HG02884 (cell line): ENCODE measurements around the gene ELOVL6.
A peak's percentile ranks its signal among the peaks of the same experiment; 100 is the strongest.
"Not testable (repeated sequence)": the region's sequence is repeated elsewhere in the genome, so short reads cannot be mapped to it uniquely, and the experiment has no call there.

ENCODE experiments used
- ATAC-seq: cut with Tn5 transposase; IDR thresholded peaks from one replicate; pipeline ENCODE4 v1.9.1; 2021; ENCODE audit warnings: mild to moderate bottlenecking, moderate library complexity; ENCODE audit not compliant: unreplicated experiment

The ELOVL6 gene

GRCh38 chr4:110039164-110039563 lies 159.3 kb downstream of the ELOVL6 start:
- not testable (repeated sequence) for ATAC-seq

GRCh38 chr4:110034026-110034393 lies 164.4 kb downstream of the ELOVL6 start:
- peak; percentile 97 for ATAC-seq

DNA sequence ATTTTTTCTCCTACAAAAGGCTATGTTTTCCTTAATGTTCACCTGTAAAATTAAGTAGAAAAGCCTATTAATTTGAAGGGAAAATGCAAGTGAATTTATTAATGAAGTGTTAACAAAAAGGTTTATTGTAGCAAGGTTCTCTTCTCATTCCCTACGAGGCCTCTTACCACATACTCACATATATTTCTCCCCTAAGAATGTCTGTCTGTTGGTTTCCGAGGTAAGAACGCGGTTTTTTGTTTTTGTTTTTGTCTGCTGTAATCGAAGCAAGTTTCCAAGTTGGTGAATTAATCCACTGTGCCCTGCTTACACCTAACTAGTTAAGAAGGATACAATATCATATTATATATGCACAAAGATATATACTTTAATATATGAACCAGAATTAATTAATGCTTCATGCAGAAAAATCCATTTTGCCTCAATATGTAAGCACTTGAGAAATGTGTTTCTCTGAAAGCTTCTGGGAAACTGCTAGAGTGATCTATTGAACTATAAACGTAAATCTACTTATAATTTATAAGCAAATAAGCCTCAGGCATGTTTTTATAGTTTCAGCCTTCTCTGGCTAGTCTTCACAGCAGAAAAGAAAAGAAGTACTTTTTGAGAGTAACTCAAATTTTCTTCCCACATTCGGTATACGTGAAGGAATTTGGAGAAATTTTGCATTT lies 164.9 kb downstream of the ELOVL6 start:
- no peak for ATAC-seq

DNA sequence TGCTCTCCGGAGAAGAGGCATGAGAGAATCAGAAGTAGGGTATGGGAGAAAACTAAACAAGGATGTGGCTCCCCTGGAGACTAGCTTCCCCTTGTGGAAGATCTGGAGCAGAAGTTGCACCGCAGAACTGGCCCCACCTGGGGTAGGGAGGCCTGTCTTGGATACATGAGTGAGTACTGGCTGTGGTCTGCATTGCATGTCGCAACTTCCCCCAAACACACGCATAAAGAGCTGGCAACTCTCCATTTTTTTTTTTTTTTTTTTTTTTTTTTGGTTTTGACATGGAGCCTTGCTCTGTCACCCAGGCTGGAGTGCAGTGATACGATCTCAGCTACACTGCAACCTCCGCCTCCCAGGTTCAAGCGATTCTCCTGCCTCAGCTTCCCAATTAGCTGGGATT lies 165.8 kb downstream of the ELOVL6 start:
- ATAC-seq, result no peak

DNA sequence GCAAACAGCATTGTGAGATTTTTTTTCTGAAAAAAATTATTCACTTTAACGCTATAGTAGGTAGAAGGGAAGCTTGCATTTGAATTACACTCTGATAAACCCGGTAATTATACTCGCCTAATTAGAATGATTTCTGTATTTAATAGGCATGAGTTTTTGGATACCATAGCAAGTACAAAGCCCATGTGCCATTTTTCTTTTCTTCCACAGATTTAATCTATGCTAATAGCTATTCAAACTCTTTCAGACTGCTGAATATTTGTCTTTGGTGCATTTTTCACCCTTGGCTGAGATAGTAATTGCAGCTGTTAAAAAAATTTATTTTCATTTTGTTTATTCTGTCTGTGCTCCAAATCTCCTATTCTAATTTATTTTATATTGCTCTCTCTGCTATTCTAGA lies 172.7 kb downstream of the ELOVL6 start:
- no peak for ATAC-seq

- ATAC-seq, result no peak
Observed at GRCh38 chr4:110025056-110025455, 173.4 kb downstream of the ELOVL6 start.

GRCh38 chr4:110022457-110022856 lies 176.0 kb downstream of the ELOVL6 start:
- ATAC-seq, result no peak

GRCh38 chr4:110020646-110021443 lies 177.6 kb downstream of the ELOVL6 start:
- ATAC-seq, result no peak

- ATAC-seq, result no peak
Observed at GRCh38 chr4:110020139-110020538, 178.3 kb downstream of the ELOVL6 start.

DNA sequence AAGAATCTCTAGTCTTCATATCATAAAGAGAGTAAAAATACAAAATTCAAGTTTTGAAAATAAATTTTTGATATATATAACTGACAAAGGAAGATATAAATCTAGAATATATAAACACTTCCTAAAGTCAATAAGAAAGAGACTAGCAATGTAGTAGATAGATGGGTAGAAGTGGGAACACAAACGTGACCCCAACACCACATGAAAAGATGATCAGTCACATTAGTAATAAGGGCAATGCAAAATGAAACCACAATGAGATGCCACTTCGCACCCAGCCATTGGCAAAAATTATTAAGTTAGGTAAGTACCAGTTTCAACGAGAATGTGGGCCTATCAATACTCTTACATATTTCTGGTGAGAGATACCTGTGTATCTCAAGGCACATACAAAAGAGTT lies 179.3 kb downstream of the ELOVL6 start:
- ATAC-seq, result no peak

DNA sequence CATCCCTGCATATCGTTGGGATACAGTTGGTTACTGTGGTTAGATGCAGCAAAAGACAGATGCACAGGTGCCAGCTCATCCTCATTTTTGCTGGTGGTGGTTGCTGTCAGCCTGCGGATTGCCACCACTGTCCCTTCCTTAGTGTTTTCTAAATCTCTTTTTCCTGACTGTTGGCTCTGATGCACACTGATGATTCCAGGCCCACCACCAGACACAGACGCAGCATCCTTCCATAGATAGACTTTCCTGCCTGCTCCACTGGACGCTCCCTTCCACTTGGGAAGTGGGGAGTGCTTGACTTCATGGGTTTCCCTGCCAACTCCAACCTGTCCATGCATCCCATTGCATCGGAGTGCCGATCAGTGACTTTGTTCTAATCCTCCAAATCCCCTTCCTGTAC lies 184.2 kb downstream of the ELOVL6 start:
- ATAC-seq, result no peak

- no peak for ATAC-seq
Observed at GRCh38 chr4:110012917-110013316, 185.5 kb downstream of the ELOVL6 start.

GRCh38 chr4:110010797-110011196 lies 187.6 kb downstream of the ELOVL6 start:
- ATAC-seq, result no peak

GRCh38 chr4:110009550-110009949 lies 188.9 kb downstream of the ELOVL6 start:
- ATAC-seq, result no peak

DNA sequence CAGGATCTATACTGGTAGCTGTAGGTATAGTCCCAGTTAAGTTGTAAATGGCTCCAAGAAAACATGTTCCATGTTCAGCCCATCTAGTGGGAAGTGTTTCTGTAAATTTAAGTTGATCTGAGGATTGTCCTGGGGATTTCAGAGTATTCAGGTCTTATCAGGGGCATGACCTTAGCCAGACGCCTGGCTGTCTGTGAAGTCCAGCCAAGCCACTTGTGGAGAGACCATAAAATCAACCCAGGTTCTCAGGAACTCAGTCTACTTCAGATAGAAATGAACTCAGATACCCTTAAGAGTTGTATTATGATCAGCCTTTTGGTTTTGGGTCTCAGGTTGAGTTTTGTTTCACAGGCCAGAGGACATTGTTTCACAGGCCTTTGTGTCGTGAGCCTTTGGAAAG lies 189.9 kb downstream of the ELOVL6 start:
- ATAC-seq, result no peak

DNA sequence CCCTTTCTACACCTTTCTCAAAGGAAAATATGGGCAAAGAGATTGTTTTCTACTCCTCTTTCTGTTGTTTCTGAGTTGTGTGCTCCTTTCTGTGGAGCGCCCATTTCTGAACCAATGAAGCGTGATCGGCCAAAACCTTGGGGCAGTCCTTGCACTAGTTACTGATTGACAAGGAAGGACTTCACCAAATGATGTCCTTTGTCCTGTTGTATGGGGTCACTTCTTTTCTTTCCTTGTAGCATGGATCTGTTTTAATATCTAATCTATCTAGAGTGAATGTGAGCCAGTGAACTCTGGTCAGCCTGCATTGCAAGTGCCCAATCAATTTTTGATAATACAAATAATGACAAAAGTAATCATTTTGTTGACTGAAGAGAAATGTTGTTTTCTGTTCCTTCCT lies 191.2 kb downstream of the ELOVL6 start:
- no peak for ATAC-seq

DNA sequence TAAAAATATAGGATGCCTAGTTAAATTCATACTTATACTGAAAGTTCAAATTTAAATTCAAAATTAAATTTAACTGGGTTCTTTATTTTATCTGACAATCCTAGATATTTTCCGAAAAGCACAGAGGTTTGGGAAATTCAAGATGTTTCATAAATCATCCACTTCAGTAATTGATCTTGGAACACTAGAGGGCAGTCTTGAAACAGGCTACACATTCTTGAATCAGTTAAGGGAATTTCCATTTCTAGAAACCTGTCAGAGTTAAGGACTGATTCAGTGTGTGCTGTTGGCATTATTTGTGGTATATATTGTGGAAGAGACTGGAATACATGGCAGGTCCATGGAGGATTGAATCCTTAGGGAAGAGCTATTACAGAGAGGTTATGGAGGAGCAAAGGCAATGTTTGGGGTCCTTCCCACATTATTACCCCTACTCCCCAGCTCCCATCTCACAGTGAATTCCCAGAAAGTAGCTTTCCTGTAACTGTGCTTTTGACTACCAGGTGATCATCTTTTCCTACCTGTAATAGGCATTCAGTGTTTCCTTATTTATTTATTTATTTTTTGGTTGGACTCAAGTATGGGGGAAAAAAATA lies 192.9 kb downstream of the ELOVL6 start:
- peak; percentile 62 for ATAC-seq

GRCh38 chr4:110004556-110004955 lies 193.9 kb downstream of the ELOVL6 start:
- no peak for ATAC-seq

DNA sequence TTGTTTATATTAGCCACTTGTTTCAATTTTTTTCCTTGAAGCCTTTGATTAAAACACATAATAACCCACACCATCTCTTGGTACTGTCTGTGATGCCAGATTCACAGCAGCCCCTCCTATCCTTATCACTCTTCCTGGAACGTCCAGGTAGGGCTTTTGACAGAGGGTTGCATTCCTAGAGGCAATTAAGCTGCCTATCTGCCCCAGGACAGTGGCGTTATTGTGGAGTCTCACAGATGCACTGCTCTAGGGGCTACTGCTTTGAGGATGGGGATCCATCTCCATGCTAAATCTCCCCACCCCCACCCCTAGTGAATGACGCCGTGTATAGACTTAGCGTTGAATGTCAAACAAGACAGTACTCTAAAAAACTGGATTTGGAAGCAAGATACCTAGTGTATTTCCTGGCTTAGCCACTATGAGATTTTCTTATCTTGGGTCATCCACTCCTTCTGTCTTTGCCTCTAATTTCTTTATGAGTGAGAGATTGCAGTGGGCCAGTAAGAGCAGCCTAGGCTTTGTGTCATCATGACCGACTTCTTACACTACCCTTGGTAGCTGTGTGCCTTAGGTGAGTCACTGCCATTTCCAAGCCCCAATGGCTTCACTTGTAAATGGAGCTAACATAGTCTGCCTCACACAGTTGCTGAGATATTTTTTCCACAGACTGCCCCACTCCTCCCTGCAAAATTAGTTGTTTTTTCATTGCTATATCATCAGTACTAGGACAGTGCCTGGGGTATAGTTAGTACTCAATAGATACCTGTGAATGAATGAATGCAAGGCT lies 194.8 kb downstream of the ELOVL6 start:
- no peak for ATAC-seq

DNA sequence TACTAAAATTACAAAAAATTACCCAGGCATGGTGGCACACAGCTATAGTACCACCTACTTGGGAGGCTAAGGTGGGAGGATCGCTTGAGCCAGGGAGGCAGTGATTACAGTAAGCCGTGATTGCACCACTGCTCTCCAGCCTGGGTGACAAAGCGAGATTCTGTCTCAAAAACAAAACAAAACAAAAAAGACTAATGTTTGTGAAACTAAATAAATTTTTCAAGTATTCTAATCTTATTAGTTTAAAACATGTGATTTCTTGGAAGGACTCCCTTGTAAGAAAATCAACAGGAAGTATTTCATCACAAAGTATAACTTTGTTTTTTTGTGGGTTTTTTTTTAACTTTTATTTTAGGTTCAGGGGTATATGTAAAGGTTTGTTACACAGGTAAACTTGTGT lies 196.1 kb downstream of the ELOVL6 start:
- no peak for ATAC-seq

DNA sequence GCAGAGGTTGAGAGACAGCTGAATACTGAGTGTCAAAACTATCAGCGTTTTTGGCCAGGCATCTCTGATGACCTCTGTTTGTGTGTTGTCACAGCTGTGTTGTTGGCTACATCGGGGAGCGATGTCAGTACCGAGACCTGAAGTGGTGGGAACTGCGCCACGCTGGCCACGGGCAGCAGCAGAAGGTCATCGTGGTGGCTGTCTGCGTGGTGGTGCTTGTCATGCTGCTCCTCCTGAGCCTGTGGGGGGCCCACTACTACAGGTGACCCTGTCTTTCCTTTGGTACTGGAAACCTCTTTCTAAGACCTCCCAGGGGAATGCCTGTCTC lies 198.9 kb downstream of the ELOVL6 start:
- ATAC-seq, result no peak
